Jurkat, Clone E6-1 (cell line): ENCODE results near the gene SYNGR1.
A peak's percentile ranks its signal among the peaks of the same experiment; 100 is the strongest.
"Not testable (repeated sequence)": the region's sequence is repeated elsewhere in the genome, so short reads cannot be mapped to it uniquely, and the experiment has no call there.

Experiments
- DNase-seq: peaks from one replicate; pipeline ENCODE4 v3.0.0-alpha.2; 2011; ENCODE audit warnings: low read depth, low spot score
- H3K4me3 ChIP-seq: 2 replicates; pipeline ENCODE4 v1.5.1; 2011; ENCODE audit warnings: mild to moderate bottlenecking, low read length, control low read depth, moderate library complexity

Gene SYNGR1

DNA sequence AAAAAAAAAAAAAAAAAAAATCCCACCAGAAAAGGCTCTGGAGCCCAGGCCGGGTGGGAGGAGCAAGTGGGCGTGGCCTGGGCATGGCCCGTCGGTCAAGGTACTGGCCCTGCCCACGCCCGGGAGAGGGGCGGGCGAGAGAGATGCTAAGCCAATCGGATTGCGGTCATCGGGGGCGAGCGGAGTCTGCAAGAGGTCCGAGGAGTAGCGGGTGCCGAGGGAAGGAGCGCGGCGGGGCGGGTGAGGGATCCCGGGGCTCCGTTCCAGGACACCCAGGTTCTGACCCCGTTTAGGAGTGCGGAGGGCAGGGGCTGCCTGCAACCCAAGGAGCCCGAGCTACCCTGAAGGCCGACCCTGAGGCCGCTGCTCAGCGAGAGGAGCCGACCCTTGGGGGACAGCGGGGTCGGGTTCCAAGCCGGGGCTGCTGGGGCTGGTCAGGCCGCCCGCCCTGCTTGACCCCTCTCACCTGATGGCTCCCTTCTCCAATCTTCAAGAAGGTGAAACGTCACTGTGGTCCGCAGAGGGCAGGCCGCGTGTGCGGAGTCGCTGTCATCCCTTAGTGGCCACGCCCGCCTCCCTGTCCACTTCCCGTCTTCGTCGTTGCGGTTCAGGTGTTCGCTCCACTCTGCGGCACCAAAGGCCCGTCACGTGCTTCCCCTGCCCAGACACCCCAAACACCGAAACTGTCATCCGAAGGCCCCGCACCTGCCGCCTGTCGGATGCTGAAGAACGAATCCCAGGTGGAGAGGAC lies 38.6 kb downstream of the SYNGR1 start:
- peak overlapping the region; percentile 53 for H3K4me3 ChIP-seq
- peak; percentile 68 for DNase-seq

DNA sequence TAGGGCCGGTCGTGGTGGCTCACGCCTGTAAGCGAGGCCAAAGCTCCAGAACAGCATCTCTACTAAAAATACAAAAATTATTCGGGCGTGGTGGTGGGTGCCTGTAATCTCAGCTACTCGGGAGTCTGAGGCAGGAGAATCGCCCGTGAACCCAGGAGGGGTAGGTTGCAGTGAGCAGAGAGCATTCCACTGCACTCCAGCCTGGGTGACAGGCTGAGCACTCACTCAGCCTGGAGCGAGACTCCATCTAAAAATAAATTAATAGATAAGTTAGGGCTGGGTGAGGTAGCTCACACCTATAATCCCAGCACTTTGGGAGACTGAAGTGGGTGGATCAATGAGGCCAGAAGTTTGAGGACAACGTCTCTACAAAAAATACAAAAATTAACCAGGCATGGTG lies 39.6 kb downstream of the SYNGR1 start:
- DNase-seq, result no peak
- H3K4me3 ChIP-seq, result no peak overlapping the region

DNA sequence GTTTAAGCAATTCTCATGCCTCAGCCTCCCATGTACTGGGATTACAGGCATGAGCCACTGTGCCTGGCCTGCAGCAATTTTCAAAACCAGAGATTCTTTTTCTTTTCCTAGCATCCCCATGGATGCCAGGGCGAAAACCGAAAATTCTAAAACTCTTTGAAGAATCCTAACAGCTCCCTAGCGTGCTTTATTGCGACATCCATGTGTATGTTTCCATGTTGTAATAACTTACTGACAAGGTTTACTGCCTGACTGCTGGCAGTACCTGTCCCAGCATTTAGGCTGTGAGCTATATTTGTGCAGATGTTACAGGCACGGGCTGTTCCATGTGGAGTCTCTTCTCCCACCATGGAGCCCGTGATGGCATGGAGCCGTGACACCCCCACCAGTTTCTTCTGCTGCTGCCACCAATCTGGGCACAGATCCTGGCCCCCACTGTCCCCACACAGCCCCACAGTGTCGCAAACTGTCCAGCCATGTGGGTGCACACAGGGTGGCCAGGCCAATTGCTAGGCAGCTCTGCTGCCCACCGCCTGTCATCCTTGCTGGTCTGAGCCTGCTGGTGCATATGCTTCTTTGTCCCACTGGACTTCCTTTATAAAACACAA lies 42.7 kb downstream of the SYNGR1 start:
- no peak for DNase-seq
- no peak overlapping the region for H3K4me3 ChIP-seq

GRCh38 chr22:39395936-39396796 lies 46.4 kb downstream of the SYNGR1 start:
- no peak overlapping the region for H3K4me3 ChIP-seq
- no peak for DNase-seq

DNA sequence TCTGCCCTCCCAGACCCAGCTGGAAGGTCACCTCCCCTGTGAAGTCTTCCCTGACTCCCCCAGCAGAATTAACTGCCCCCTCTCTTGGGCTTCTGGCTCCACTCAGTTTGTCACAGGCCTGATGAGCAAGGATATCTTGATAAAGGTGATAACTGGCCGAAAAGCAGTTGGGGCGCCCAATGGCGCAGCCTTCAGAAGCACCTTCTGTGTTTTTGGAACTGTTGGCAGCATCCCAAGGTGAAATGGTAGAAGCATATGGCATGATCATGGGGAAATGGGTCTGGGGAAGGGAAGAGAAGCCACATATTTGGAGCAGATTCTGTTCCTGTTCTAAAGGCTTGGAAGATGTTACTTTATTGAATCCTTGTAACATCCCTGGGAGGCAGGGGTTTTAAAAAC lies 47.0 kb downstream of the SYNGR1 start:
- no peak overlapping the region for H3K4me3 ChIP-seq
- DNase-seq, result no peak

DNA sequence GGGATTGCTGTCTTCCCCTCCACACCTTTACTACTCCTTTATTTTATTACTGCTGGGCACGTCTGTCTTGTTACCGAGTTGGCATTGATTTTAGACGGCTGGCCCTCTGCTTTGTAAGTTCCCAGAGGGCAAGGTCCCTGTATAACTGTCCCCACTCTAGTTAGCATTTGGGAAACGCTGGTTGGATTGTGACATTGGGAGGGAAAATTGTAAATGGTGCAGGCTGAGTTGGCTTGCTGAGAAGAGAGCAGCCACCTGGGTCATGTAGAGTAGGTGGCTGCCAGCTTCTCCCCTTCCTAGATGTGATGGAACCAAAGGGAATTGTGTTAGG lies 51.5 kb downstream of the SYNGR1 start:
- DNase-seq, result no peak
- no peak overlapping the region for H3K4me3 ChIP-seq

- H3K4me3 ChIP-seq, result no peak overlapping the region
- no peak for DNase-seq
Measured at GRCh38 chr22:39405346-39406085, 55.7 kb downstream of the SYNGR1 start.

- no peak for DNase-seq
- no peak overlapping the region for H3K4me3 ChIP-seq
Measured at GRCh38 chr22:39408173-39408572, 58.4 kb downstream of the SYNGR1 start.

DNA sequence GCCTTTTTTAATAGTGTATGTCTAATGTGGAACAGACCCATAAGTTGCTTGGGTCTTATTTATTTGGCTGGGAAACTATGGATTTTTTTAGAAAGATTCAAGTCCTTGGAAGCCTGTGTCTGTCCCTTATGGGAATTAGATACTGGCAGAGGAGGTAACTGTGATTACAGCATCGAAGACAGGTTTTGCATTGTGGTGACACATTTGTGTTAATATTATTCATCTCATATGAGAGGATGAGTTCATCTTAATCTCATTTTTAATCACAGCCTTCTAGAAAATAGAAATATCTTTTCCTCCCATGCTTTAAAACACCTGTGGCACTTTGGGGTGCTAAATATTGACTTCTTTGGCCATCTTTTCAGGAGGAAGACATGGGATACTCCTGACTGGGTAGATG lies 59.0 kb downstream of the SYNGR1 start:
- no peak for DNase-seq

DNA sequence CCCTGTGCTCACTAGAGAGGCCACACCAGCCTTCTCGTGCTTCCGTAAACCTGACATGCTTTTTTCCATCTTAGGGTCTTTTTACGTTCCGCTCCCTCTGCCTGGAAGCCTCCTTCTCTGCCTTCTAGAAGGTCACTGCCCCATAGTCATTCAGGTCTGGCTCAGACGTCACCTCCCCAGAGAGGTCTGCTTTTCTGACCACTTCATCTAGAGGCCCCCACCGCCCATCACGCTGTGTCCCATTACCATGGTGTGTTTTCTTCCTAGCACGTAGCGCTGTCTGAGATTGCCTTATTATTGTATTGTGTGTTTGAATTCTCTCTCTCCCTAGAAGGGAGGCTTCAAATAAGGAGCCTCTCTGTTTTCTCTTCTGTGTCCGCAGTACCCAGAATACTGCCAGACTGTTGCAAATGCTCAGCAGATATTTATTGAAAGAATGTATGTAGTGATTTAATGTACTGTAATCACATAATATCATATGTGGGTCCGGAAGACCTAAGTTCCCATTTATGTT lies 59.8 kb downstream of the SYNGR1 start:
- no peak for DNase-seq
- no peak overlapping the region for H3K4me3 ChIP-seq

More for the DNA sequence above, 59.0 kb downstream of the SYNGR1 start:
- no peak overlapping the region for H3K4me3 ChIP-seq

GRCh38 chr22:39410264-39410663 lies 60.5 kb downstream of the SYNGR1 start:
- no peak for DNase-seq
- H3K4me3 ChIP-seq, result no peak overlapping the region

GRCh38 chr22:39411828-39412365 lies 62.1 kb downstream of the SYNGR1 start:
- H3K4me3 ChIP-seq, result peak overlapping the region; percentile 29
- not testable (repeated sequence) for DNase-seq

DNA sequence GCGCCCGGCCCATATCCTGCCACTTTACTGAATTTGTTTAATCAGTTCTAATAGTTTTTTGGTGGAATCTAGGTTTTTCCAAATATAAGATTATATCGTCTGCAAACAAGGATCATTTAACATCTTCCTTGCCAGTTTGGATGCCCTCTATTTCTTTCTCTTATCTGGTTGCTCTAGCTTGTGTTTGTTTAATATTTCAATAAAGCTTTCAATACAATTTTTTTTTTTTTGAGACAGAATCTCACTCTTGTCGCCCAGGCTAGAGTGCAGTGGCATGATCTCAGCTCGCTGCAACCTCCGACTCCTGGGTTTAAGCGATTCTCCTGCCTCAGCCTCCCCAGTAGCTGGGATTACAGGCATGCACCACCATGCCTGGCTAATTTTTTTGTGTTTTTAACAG lies 63.4 kb downstream of the SYNGR1 start:
- H3K4me3 ChIP-seq, DNase-seq: not testable (repeated sequence)

DNA sequence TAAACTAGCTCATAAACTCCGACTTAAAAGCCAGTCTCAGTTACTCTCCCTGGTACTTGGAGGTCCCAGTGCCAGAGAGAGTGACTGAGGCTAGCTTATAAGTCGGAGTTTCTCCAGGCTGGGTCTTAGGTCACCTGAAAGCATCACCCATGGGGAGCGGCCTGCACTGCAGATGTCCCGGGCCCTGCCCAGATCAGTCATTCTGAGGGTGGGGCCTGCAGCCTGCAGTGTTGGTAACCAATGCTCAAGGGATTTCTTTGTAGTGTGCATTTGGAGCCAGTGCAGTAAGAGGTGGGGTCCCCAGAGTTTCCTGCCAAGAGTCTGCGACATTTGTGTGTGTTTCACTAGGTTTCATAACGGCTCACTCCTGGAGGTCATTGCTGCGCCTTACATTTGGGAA lies 64.6 kb downstream of the SYNGR1 start:
- no peak for DNase-seq
- H3K4me3 ChIP-seq, result no peak overlapping the region

GRCh38 chr22:39414886-39415285 lies 65.1 kb downstream of the SYNGR1 start:
- no peak overlapping the region for H3K4me3 ChIP-seq
- no peak for DNase-seq

GRCh38 chr22:39415506-39415905 lies 65.7 kb downstream of the SYNGR1 start:
- no peak overlapping the region for H3K4me3 ChIP-seq
- no peak for DNase-seq

GRCh38 chr22:39416319-39416718 lies 66.5 kb downstream of the SYNGR1 start:
- DNase-seq, result no peak

DNA sequence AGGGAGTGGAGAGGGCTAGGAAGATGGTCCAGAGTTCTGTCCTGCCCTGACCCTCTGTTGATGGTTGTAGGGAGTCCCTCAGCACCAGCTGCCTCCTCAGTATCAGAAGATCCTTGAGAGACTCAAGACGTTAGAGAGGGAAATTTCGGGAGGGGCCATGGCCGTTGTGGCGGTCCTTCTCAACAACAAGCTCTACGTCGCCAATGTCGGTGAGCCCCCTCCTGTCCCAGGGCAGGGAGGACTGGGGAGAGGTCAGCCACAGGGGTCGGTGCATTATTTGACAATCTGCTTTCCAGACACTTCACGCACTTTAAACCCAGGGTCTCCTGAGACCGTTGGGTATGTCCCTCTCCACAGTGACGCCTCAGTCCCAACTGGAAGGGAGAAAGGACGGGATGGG lies 67.8 kb downstream of the SYNGR1 start:
- DNase-seq, result no peak

More at GRCh38 chr22:39416319-39416718, 66.5 kb downstream of the SYNGR1 start:
- H3K4me3 ChIP-seq, result no peak overlapping the region

GRCh38 chr22:39418696-39419095 lies 68.9 kb downstream of the SYNGR1 start:
- no peak overlapping the region for H3K4me3 ChIP-seq
- no peak for DNase-seq

More for the DNA sequence above, 67.8 kb downstream of the SYNGR1 start:
- H3K4me3 ChIP-seq, result no peak overlapping the region
